ENCODE results near the gene DTX3.
"Not testable (repeated sequence)": the region's sequence is repeated elsewhere in the genome, so short reads cannot be mapped to it uniquely, and the experiment has no call there.

DTX3 gene

GRCh38 chr12:57614178-57614947 lies 9.7 kb downstream of the DTX3 start:
- TF ChIP-seq CTCF (conservative IDR thresholded peaks at IDR 0.05) (no peak), ZFX (IDR thresholded peaks at IDR 0.05) (no peak)
- H3K27ac ChIP-seq: no peak overlapping the region

GRCh38 chr12:57614948-57615500 lies 10.4 kb downstream of the DTX3 start:
- no peak for TF ChIP-seq CTCF (conservative IDR thresholded peaks at IDR 0.05)
- H3K27ac ChIP-seq: no peak overlapping the region

GRCh38 chr12:57615637-57616036 lies 11.0 kb downstream of the DTX3 start:
- H3K27ac ChIP-seq: no peak overlapping the region
- TF ChIP-seq CTCF (conservative IDR thresholded peaks at IDR 0.05) (no peak), ZFX (IDR thresholded peaks at IDR 0.05) (no peak)

GRCh38 chr12:57616383-57617101 lies 11.9 kb downstream of the DTX3 start:
- TF ChIP-seq ZFX (IDR thresholded peaks at IDR 0.05): no peak
- no peak for TF ChIP-seq CTCF (conservative IDR thresholded peaks at IDR 0.05)
- H3K27ac ChIP-seq: no peak overlapping the region

- no peak for TF ChIP-seq CTCF (conservative IDR thresholded peaks at IDR 0.05)
- no peak for TF ChIP-seq ZFX (IDR thresholded peaks at IDR 0.05)
- no peak overlapping the region for H3K27ac ChIP-seq
Observed at GRCh38 chr12:57617942-57618341, 13.3 kb downstream of the DTX3 start.

- H3K27ac ChIP-seq: not testable (repeated sequence)
Observed at GRCh38 chr12:57618431-57618830, 13.8 kb downstream of the DTX3 start.

- H3K27ac ChIP-seq: no peak overlapping the region
- TF ChIP-seq CTCF (conservative IDR thresholded peaks at IDR 0.05) (no peak), ZFX (IDR thresholded peaks at IDR 0.05) (no peak)
Observed at GRCh38 chr12:57618966-57619433, 14.4 kb downstream of the DTX3 start.

Measured in C4-2B (cell line).